HUES48 (cell line): ENCODE measurements around the gene ZDHHC22.

Experiments used
- H3K27ac ChIP-seq: one replicate; pipeline ENCODE4 v1.7.0; 2013; ENCODE audit warnings: low read depth, low read length, inconsistent platforms
- H3K27me3 ChIP-seq: 2 replicates; pipeline ENCODE4 v1.6.1; 2013; ENCODE audit warnings: mild to moderate bottlenecking, low read length; ENCODE audit not compliant: control insufficient read depth, insufficient read depth
- H3K36me3 ChIP-seq: 2 replicates; pipeline ENCODE4 v1.6.1; 2013; ENCODE audit warnings: low read length; ENCODE audit not compliant: control insufficient read depth, insufficient read depth
- H3K4me1 ChIP-seq: 2 replicates; pipeline ENCODE4 v1.6.1; 2013; ENCODE audit warnings: mild to moderate bottlenecking, low read length; ENCODE audit not compliant: control insufficient read depth, insufficient read depth
- H3K4me3 ChIP-seq: 2 replicates; pipeline ENCODE4 v1.5.1; 2013; ENCODE audit warnings: mild to moderate bottlenecking, low read depth, low read length
- H3K9ac ChIP-seq: 2 replicates; pipeline ENCODE4 v1.6.1; 2013; ENCODE audit warnings: mild to moderate bottlenecking, low read depth, low read length, moderate library complexity
- H3K9me3 ChIP-seq: 2 replicates; pipeline ENCODE4 v1.6.1; 2013; ENCODE audit warnings: low read length; ENCODE audit not compliant: control insufficient read depth, insufficient read depth

ZDHHC22 gene, protein sequence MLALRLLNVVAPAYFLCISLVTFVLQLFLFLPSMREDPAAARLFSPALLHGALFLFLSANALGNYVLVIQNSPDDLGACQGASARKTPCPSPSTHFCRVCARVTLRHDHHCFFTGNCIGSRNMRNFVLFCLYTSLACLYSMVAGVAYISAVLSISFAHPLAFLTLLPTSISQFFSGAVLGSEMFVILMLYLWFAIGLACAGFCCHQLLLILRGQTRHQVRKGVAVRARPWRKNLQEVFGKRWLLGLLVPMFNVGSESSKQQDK

DNA sequence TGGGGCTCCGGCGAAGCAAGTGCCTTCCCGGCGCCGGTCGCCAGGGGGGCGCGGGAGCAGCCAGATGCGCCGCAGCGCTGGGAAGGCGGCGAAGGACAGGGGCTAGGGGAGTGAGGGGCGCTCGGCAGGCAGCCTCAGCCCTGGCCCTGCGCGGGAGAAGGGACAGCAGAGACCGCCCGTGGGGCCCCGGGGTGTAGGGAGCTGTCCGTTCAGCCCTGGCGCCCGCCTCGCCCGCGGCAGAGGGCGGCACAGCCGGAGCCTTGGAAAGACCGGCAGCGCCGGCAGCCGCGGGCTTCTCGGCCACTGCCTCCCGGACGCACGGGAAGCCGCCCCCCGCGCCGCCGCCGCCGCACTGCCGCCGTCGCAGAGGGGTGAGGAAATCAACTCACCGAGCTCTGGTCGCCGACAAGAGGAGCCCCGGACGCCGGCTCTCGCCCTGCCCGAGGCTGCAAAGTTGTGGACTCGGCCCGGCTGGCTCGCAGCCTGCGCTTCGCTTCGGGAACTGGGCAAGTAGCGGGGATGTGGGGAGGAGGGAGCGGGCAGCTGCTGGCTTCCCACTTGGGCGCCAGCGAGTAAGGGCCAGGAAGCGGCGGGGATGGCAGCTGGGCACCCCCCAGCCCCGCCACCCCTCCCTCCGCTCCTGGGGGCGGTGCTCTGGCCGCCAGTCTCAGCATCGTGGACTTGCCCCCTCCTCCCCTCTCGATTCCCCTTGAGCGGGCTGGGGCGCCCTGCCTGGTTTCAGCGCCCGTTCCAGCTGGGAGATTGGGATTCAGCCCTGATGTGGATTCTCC is at the start of gene ZDHHC22:
Gene ZDHHC22, minus strand, starts transcription at position 578 of the 791 bp plus-strand sequence. CDS start 2,053 bp downstream, outside the sequence.
- no peaks in the 10 kb centered on the region for H3K9me3 ChIP-seq
- peak within 1 kb of the TSS; percentile 39; the same call in 1 of the 2 replicates for H3K9ac ChIP-seq
- H3K4me3 ChIP-seq: peak within 1 kb of the TSS; percentile 72
- peaks cover 18% of the 10 kb centered on the region for H3K27me3 ChIP-seq
- peak within 1 kb of the TSS; percentile 15 for H3K27ac ChIP-seq
- H3K4me1 ChIP-seq: peaks cover 53% of the 10 kb centered on the region
- H3K36me3 ChIP-seq: peaks cover 24% of the 10 kb centered on the region

GRCh38 chr14:77190977-77191376 is 49.4 kb upstream of the ZDHHC22 start:
- H3K36me3 ChIP-seq: no peaks in the 10 kb centered on the region
- no peak overlapping the region for H3K4me3 ChIP-seq
- H3K27me3 ChIP-seq: no peaks in the 10 kb centered on the region
- peaks cover 7% of the 10 kb centered on the region; the same call in 1 of the 2 replicates for H3K4me1 ChIP-seq
- no peaks in the 10 kb centered on the region for H3K9me3 ChIP-seq
- no peak overlapping the region for H3K27ac ChIP-seq
- no peak overlapping the region for H3K9ac ChIP-seq

DNA sequence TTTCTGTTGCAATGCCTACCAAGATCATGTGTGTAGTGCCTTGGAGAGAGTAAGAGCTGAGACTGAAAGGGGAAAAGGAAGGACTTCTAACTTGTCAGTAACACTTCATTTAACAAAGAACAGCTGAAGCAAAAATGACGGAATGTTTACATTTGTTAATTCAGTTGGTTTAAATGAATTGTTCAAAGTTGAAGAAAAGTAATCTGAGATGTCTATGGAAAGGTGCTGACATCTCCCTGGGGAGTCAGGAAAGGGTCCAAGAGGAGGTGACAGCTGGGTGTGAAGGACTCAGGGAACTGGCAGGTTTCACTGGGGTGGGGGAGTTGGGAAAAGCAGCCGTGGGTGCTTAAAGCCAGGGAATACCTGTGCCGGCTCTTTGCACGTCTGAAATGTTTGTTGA is 47.9 kb upstream of the ZDHHC22 start:
- H3K9me3 ChIP-seq: no peaks in the 10 kb centered on the region
- H3K9ac ChIP-seq: no peak overlapping the region
- H3K27ac ChIP-seq: no peak overlapping the region
- peaks cover 7% of the 10 kb centered on the region; the same call in 1 of the 2 replicates for H3K4me1 ChIP-seq
- no peaks in the 10 kb centered on the region for H3K36me3 ChIP-seq
- H3K27me3 ChIP-seq: no peaks in the 10 kb centered on the region
- H3K4me3 ChIP-seq: no peak overlapping the region

GRCh38 chr14:77187649-77188012 is 46.0 kb upstream of the ZDHHC22 start:
- H3K4me3 ChIP-seq: no peak overlapping the region
- H3K9me3 ChIP-seq: no peaks in the 10 kb centered on the region

DNA sequence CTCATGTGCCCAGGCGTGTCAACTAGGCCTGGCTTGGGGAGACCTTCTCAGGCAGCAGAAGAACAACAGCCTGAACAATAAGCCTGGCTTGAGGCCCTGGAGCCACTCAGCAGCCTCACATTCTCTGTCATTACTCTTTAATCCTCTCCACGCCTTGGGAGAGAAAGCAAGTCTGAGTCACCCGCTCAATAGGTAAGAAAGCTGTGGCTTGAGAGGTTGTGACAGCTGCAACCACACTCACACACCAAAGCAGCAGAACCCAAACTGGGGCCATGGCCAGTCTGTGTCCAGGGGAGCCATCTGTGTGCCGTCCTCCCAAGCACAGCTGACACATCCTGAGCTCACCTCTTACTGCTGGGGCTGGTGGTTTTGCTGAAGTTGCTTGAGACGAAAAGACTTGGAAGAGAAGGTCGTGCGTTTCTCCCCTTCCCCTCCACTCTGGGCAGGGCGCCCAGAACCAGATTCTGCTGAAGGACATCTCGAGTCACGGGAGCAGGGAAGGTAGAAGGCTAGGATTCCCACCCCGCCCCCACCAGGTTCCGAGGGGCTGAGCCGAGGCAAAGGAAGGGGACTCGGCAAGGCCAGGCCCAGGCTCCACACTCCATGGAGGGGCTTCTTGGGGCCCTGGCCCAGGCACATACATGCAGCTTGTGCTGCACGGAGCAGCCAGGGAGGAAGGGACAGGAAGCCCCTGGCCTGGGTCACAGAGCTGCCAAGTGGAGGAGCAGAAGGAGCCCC is 45.5 kb upstream of the ZDHHC22 start:
- Histone ChIP-seq H3K27me3 (peaks cover 6% of the 10 kb centered on the region; the same call in 1 of the 2 replicates), H3K36me3 (no peaks in the 10 kb centered on the region), H3K4me3 (no peak overlapping the region), H3K27ac (peak overlapping the region; percentile 1), H3K9ac (no peak overlapping the region), H3K9me3 (no peaks in the 10 kb centered on the region), H3K4me1 (peaks cover 7% of the 10 kb centered on the region; the same call in 1 of the 2 replicates)

More at GRCh38 chr14:77187649-77188012, 46.0 kb upstream of the ZDHHC22 start:
- Histone ChIP-seq H3K9ac (no peak overlapping the region), H3K36me3 (no peaks in the 10 kb centered on the region), H3K27ac (no peak overlapping the region), H3K27me3 (peaks cover 4% of the 10 kb centered on the region; the same call in 1 of the 2 replicates), H3K4me1 (peaks cover 7% of the 10 kb centered on the region; the same call in 1 of the 2 replicates)

DNA sequence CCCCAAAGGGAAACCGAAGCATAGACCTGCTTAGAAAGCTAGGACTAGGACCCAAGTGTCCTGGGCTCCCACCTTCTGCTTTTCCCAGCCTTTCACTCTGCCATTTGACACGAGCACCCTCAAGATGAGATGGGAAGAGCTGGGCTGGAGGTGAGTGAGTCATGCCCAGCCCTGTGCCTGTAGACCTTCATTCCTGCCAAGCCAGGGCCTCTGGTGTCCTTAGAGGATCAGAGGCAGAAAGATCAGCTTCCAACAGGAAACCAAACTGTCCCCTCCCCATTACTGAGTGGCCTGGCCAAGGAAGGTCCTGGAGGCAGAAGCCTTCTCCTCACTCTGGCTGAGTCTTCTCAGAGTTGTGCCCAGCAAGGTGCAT is 43.5 kb upstream of the ZDHHC22 start:
- no peak overlapping the region for H3K4me3 ChIP-seq
- peaks cover 13% of the 10 kb centered on the region; the same call in 1 of the 2 replicates for H3K4me1 ChIP-seq
- peaks cover 6% of the 10 kb centered on the region; the same call in 1 of the 2 replicates for H3K27me3 ChIP-seq
- H3K36me3 ChIP-seq: no peaks in the 10 kb centered on the region
- H3K27ac ChIP-seq: no peak overlapping the region
- H3K9ac ChIP-seq: no peak overlapping the region
- H3K9me3 ChIP-seq: no peaks in the 10 kb centered on the region

DNA sequence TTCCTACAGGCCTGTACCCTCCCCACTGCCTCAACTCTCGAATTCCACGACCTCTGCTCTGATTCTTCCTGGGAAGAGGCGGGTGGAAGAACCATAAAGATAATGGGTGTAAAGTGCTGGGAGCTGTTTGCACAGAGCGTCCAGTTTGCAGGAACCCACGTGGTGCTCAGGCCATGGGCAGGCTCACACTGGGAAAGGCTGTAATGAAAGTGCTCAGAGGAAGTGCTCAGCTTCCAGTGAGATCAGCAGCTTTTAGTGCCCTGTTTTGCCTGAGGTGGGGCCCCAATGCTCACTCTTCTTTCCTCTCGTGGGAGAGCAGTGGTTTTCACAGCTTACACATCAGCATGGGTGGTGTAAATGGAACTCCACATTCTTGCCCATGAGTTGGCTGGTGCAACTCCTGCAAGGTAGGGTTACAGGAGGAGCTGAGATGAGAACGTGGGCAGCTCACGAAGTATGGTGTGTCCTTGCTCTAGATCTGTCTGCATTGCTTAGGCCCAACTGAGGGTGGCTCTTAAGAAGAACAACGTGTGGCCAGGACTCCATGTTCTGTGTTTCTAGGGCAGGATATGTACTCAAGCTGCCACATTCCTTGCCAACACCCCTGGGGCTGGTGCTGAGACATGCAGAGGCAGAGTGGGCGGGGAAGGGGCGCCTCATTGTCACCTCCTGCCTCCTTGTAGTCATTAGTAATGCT is 43.0 kb upstream of the ZDHHC22 start:
- no peak overlapping the region for H3K9ac ChIP-seq

DNA sequence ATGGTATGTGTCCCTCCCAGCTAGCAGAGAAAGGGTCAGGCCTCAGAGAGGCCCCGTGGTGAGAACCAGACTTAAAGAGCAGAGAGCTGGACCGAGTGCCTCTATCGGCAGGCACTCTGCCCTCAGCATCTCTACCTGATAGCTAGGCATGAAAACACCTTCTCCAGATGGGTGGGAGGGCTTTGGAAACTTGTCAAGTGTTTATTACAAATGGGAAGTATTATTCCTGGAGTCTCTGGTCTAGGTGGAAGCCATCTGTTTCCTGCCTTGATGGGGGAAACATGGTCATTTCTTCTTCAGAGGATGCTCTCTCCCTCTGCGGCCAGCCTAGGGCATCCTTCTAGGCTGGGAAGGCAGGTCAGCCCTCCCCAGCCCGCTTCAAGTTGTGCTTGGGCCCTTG is 42.3 kb upstream of the ZDHHC22 start:
- H3K4me1 ChIP-seq: peaks cover 13% of the 10 kb centered on the region; the same call in 1 of the 2 replicates
- H3K4me3 ChIP-seq: no peak overlapping the region
- H3K36me3 ChIP-seq: no peaks in the 10 kb centered on the region
- no peaks in the 10 kb centered on the region for H3K9me3 ChIP-seq
- H3K9ac ChIP-seq: no peak overlapping the region
- H3K27ac ChIP-seq: no peak overlapping the region
- H3K27me3 ChIP-seq: peaks cover 6% of the 10 kb centered on the region; the same call in 1 of the 2 replicates

More for the DNA sequence above, 43.0 kb upstream of the ZDHHC22 start:
- H3K4me1 ChIP-seq: peaks cover 13% of the 10 kb centered on the region; the same call in 1 of the 2 replicates
- peaks cover 6% of the 10 kb centered on the region; the same call in 1 of the 2 replicates for H3K27me3 ChIP-seq
- no peaks in the 10 kb centered on the region for H3K36me3 ChIP-seq
- no peaks in the 10 kb centered on the region for H3K9me3 ChIP-seq
- H3K27ac ChIP-seq: no peak overlapping the region
- no peak overlapping the region for H3K4me3 ChIP-seq

GRCh38 chr14:77181603-77182437 is 40.2 kb upstream of the ZDHHC22 start, which contains the start of gene TMEM63C:
TSS of gene TMEM63C (plus strand) at chr14:77181798. CDS start at chr14:77218814, 37,016 bp downstream.
- H3K4me1 ChIP-seq: peaks cover 7% of the 10 kb centered on the region; the same call in 1 of the 2 replicates
- H3K27me3 ChIP-seq: peaks cover 6% of the 10 kb centered on the region; the same call in 1 of the 2 replicates
- H3K36me3 ChIP-seq: no peaks in the 10 kb centered on the region
- H3K9me3 ChIP-seq: no peaks in the 10 kb centered on the region
- no peak within 1 kb of the TSS for H3K9ac ChIP-seq
- H3K27ac ChIP-seq: peak within 1 kb of the TSS; percentile 49
- H3K4me3 ChIP-seq: peak within 1 kb of the TSS; percentile 69
